Fibroblast of skin of abdomen (primary cell): ENCODE measurements around the gene PRAME.
"Not testable (repeated sequence)": the region's sequence is repeated elsewhere in the genome, so short reads cannot be mapped to it uniquely, and the experiment has no call there.

Experiments used
- DNase-seq: peaks from one replicate; pipeline ENCODE4 v3.0.0-alpha.2; 2013

PRAME gene

GRCh38 chr22:22520667-22521602, 38.1 kb downstream of the PRAME start:
- DNase-seq, result no peak

GRCh38 chr22:22520020-22520656, 38.9 kb downstream of the PRAME start, which contains the start of gene ZNF280A:
Gene ZNF280A (minus strand): TSS chr22:22520270. CDS start chr22:22515630, 4,640 bp downstream.
- peak; percentile 2 for DNase-seq

GRCh38 chr22:22519591-22519990, 39.5 kb downstream of the PRAME start:
- DNase-seq, result no peak

GRCh38 chr22:22516992-22517391, 42.1 kb downstream of the PRAME start:
- DNase-seq, result no peak

GRCh38 chr22:22515890-22516289, 43.2 kb downstream of the PRAME start:
- no peak for DNase-seq

GRCh38 chr22:22514431-22514830, 44.6 kb downstream of the PRAME start:
- DNase-seq, result not testable (repeated sequence)

GRCh38 chr22:22513619-22514018, 45.4 kb downstream of the PRAME start:
- DNase-seq, result no peak

GRCh38 chr22:22512951-22513350, 46.1 kb downstream of the PRAME start:
- no peak for DNase-seq

GRCh38 chr22:22510833-22511232, 48.2 kb downstream of the PRAME start:
- not testable (repeated sequence) for DNase-seq

GRCh38 chr22:22509912-22510311, 49.2 kb downstream of the PRAME start:
- not testable (repeated sequence) for DNase-seq

GRCh38 chr22:22508274-22509176, 50.5 kb downstream of the PRAME start, which contains the start of gene ZNF280B:
Gene ZNF280B (minus strand): TSS chr22:22508742. CDS start chr22:22489398, 19,344 bp downstream.
- peak; percentile 86 for DNase-seq

- DNase-seq, result no peak
These were observed 51.3 kb downstream of the PRAME start for GRCh38 chr22:22507743-22508273.

- DNase-seq, result no peak
These were observed 52.3 kb downstream of the PRAME start for GRCh38 chr22:22506736-22507135.

- no peak for DNase-seq
These were observed 60.8 kb downstream of the PRAME start for GRCh38 chr22:22498267-22498666.
